ENCODE results near the gene TEX54. TPM values are rescaled to one million over a fixed set of nuclear protein-coding genes. Genes with fewer than 3 reads are reported as not detected.

The TEX54 gene
- total and polyA plus RNA-seq, 2 of the 13 experiments (the other 11 are each of a cell fraction or from before 2014, with no cell fraction given), result not detected

- TF ChIP-seq CENPT (CRISPR knock-in tag; IDR thresholded peaks at IDR 0.05; ENCODE audit: low read depth) (0 out of 2 replicates have a peak, but pooled peaks have one; percentile 54), RARA (CRISPR knock-in tag; IDR thresholded peaks at IDR 0.05) (0 out of 2 replicates have a peak, but pooled peaks have one; percentile 17), ZNF691 (CRISPR knock-in tag; IDR thresholded peaks at IDR 0.05; ENCODE audit: borderline replicate concordance, low read depth) (peak; percentile 51; the same call in 1 of the 2 replicates), ZFAT (CRISPR knock-in tag; conservative IDR thresholded peaks at IDR 0.05) (no peak), NPAS2 (CRISPR knock-in tag; IDR thresholded peaks at IDR 0.05; ENCODE audit: borderline replicate concordance) (no peak), ZNF644 (CRISPR knock-in tag; IDR thresholded peaks at IDR 0.05; ENCODE audit: low read depth) (no peak), PRDM15 (CRISPR knock-in tag; IDR thresholded peaks at IDR 0.05) (no peak), CHD4 (IDR thresholded peaks at IDR 0.05; ENCODE audit: borderline replicate concordance, low read length) (no peak), MED1 (CRISPR knock-in tag; IDR thresholded peaks at IDR 0.05) (peak; percentile 41; the same call in 1 of the 2 replicates), SSRP1 (CRISPR knock-in tag; IDR thresholded peaks at IDR 0.05) (no peak; the same call in 1 of the 2 replicates), ZNF883 (CRISPR knock-in tag; IDR thresholded peaks at IDR 0.05; ENCODE audit: not compliant biosample characterization) (peak; percentile 81), ZBTB42 (CRISPR knock-in tag; IDR thresholded peaks at IDR 0.05) (no peak), ZNF761 (CRISPR knock-in tag; conservative IDR thresholded peaks at IDR 0.05) (no peak), ZNF253 (CRISPR knock-in tag; IDR thresholded peaks at IDR 0.05; ENCODE audit: borderline replicate concordance) (peak; percentile 88; the same call in 1 of the 2 replicates), ZNF33A (CRISPR knock-in tag; IDR thresholded peaks at IDR 0.05; ENCODE audit: borderline replicate concordance) (no peak), FIP1L1 (IDR thresholded peaks at IDR 0.05; ENCODE audit: borderline replicate concordance, insufficient read depth, low read depth, low read length) (no peak), ETV5 (CRISPR knock-in tag; IDR thresholded peaks at IDR 0.05; ENCODE audit: borderline replicate concordance) (peak; percentile 93)
- TF ChIP-seq, protein P1, sequence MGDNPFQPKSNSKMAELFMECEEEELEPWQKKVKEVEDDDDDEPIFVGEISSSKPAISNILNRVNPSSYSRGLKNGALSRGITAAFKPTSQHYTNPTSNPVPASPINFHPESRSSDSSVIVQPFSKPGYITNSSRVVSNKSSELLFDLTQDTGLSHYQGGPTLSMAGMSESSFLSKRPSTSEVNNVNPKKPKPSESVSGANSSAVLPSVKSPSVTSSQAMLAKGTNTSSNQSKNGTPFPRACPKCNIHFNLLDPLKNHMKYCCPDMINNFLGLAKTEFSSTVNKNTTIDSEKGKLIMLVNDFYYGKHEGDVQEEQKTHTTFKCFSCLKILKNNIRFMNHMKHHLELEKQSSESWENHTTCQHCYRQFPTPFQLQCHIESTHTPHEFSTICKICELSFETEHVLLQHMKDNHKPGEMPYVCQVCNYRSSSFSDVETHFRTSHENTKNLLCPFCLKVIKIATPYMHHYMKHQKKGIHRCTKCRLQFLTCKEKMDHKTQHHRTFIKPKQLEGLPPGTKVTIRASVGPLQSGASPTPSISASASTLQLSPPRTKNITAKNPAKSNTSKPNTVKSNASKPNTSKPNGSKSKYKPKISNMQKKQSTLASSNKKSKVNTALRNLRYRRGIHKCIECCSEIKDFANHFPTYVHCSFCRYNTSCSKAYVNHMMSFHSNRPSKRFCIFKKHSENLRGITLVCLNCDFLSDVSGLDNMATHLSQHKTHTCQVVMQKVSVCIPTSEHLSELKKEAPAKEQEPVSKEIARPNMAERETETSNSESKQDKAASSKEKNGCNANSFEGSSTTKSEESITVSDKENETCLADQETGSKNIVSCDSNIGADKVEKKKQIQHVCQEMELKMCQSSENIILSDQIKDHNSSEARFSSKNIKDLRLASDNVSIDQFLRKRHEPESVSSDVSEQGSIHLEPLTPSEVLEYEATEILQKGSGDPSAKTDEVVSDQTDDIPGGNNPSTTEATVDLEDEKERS (CRISPR knock-in tag; IDR thresholded peaks at IDR 0.05), result no peak; the same call in 1 of the 2 replicates
- TF ChIP-seq, protein P2, sequence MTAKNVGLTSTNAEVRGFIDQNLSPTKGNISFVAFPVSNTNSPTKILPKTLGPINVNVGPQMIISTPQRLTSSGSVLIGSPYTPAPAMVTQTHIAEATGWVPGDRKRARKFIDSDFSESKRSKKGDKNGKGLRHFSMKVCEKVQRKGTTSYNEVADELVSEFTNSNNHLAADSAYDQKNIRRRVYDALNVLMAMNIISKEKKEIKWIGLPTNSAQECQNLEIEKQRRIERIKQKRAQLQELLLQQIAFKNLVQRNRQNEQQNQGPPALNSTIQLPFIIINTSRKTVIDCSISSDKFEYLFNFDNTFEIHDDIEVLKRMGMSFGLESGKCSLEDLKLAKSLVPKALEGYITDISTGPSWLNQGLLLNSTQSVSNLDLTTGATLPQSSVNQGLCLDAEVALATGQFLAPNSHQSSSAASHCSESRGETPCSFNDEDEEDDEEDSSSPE (CRISPR knock-in tag; IDR thresholded peaks at IDR 0.05), result peak; percentile 79
- TF ChIP-seq, protein P3, sequence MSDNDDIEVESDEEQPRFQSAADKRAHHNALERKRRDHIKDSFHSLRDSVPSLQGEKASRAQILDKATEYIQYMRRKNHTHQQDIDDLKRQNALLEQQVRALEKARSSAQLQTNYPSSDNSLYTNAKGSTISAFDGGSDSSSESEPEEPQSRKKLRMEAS (IDR thresholded peaks at IDR 0.05), result peak; percentile 82
Measured at GRCh38 chr11:62791501-62792201, 41.0 kb downstream of the TEX54 start, which contains the start of gene TMEM223 (continued).
